ENCODE results near the gene SIL1.

- TF ChIP-seq ATF2 (CRISPR knock-in tag; IDR thresholded peaks at IDR 0.05), result no peak
- no peak for TF ChIP-seq MEIS1 (CRISPR knock-in tag; IDR thresholded peaks at IDR 0.05; ENCODE audit: borderline replicate concordance)
- TF ChIP-seq EP300 (IDR thresholded peaks at IDR 0.05; ENCODE audit: low read depth in 2 of 2, low read length in 2 of 2), result no peak
- TF ChIP-seq EP300 (CRISPR knock-in tag; IDR thresholded peaks at IDR 0.05; ENCODE audit: borderline replicate concordance), result no peak
These were observed 225.9 kb downstream of the SIL1 start for GRCh38 chr5:138972230-138972629.
